ENCODE data around the gene NMT1. TPM values are rescaled to one million over a fixed set of nuclear protein-coding genes. Genes with fewer than 3 reads are reported as not detected.

Gene NMT1
- total RNA-seq, 1 donor from 2014 or later, result 101 TPM

DNA sequence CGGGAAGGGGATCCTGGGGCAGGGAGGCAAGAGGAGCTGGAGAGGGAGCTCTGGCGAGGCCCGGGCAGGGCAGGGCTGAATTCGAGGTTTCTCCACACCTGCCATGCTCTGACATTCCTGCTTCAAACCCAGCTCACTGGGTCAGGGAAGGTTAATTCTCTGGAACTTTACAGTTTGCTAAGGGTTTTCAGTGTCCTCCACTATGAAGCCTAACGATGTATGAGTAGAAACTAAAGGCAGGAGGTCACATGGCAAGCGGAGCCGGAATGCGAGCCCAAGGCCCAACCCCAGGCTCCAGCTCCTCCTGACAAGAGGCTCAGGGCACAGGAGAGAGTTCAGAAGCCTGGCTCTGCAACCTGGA, 38.8 kb upstream of the NMT1 start:
- Histone ChIP-seq H3F3A (ENCODE audit: low read depth) (peaks cover 42% of the 10 kb centered on the region), H3K9me3 (ENCODE audit: low read depth) (no peaks in the 10 kb centered on the region), H3K4me3 (no peak overlapping the region), H3K27ac (no peak overlapping the region), H3K27me3 (peaks cover 49% of the 10 kb centered on the region), H3K9ac (no peak overlapping the region), H3K79me2 (ENCODE audit: low read depth) (no peaks in the 10 kb centered on the region), H3K4me1 (peaks cover 20% of the 10 kb centered on the region), H4K20me1 (ENCODE audit: low read depth) (peaks cover 35% of the 10 kb centered on the region), H3K36me3 (no peaks in the 10 kb centered on the region), H3K4me2 (peak overlapping the region; percentile 90), H2AFZ (replicated peaks) (no peak overlapping the region)
- DNase-seq (ENCODE audit: low spot score), result no peak
- TF ChIP-seq, protein P1, sequence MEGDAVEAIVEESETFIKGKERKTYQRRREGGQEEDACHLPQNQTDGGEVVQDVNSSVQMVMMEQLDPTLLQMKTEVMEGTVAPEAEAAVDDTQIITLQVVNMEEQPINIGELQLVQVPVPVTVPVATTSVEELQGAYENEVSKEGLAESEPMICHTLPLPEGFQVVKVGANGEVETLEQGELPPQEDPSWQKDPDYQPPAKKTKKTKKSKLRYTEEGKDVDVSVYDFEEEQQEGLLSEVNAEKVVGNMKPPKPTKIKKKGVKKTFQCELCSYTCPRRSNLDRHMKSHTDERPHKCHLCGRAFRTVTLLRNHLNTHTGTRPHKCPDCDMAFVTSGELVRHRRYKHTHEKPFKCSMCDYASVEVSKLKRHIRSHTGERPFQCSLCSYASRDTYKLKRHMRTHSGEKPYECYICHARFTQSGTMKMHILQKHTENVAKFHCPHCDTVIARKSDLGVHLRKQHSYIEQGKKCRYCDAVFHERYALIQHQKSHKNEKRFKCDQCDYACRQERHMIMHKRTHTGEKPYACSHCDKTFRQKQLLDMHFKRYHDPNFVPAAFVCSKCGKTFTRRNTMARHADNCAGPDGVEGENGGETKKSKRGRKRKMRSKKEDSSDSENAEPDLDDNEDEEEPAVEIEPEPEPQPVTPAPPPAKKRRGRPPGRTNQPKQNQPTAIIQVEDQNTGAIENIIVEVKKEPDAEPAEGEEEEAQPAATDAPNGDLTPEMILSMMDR (IDR thresholded peaks at IDR 0.05), result no peak
- TF ChIP-seq EZH2phosphoT487 (IDR thresholded peaks at IDR 0.05), result no peak
- no peak for TF ChIP-seq EZH2 (IDR thresholded peaks at IDR 0.05)
- Mint-ChIP-seq H3K27ac (no peak overlapping the region), H3K36me3 (peaks cover 10% of the 10 kb centered on the region), H3K4me3 (no peak overlapping the region), H3K4me1 (peaks cover 24% of the 10 kb centered on the region), H3K9me3 (no peaks in the 10 kb centered on the region), H3K27me3 (ENCODE audit: insufficient read depth, low read depth) (peaks cover 27% of the 10 kb centered on the region)

DNA sequence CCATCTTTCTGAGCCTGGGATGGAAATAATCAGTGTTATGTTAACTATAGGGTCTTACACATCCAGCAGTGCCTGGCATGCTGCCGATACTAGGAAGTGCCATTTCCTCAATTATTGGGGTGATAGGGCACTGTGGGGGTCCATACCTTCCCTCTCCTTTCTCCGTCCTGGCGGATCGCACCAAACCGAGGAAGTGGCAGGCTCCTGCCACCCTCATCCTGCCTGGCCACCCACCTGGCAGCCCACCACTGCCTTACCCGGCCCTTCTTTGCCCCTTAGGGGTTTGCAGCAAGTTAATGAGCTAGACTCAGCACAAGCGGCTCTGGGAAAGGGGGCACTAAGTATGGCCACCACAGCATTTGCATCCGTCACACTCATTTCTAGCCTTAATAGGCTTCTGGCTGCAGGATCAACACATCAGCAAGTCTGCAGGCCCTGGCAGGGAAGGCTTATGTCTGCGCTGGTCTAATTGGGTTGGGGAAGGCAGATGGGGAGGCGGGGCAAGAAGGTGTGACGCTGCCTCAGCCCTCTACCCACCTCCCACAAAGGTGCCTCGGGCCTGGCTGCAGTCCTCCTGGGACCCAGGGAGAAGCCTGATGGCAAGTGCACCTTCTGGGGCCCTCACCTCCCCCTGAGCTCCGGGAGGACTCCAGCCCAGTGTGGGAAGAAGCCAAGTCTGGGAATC, 38.3 kb upstream of the NMT1 start:
- Mint-ChIP-seq H3K9me3 (no peaks in the 10 kb centered on the region), H3K4me3 (no peak overlapping the region), H3K36me3 (peaks cover 12% of the 10 kb centered on the region), H3K4me1 (peaks cover 24% of the 10 kb centered on the region), H3K27ac (no peak overlapping the region), H3K27me3 (ENCODE audit: insufficient read depth, low read depth) (peaks cover 27% of the 10 kb centered on the region)
- Histone ChIP-seq H2AFZ (replicated peaks) (no peak overlapping the region), H3K27ac (no peak overlapping the region), H3F3A (ENCODE audit: low read depth) (peaks cover 40% of the 10 kb centered on the region), H3K79me2 (ENCODE audit: low read depth) (no peaks in the 10 kb centered on the region), H3K36me3 (no peaks in the 10 kb centered on the region), H3K9me3 (ENCODE audit: low read depth) (no peaks in the 10 kb centered on the region), H4K20me1 (ENCODE audit: low read depth) (peaks cover 35% of the 10 kb centered on the region), H3K4me1 (peaks cover 20% of the 10 kb centered on the region), H3K4me2 (no peak overlapping the region), H3K4me3 (no peak overlapping the region), H3K9ac (no peak overlapping the region), H3K27me3 (peaks cover 44% of the 10 kb centered on the region)
- no peak for DNase-seq (ENCODE audit: low spot score)
- TF ChIP-seq EZH2 (IDR thresholded peaks at IDR 0.05), result no peak

DNA sequence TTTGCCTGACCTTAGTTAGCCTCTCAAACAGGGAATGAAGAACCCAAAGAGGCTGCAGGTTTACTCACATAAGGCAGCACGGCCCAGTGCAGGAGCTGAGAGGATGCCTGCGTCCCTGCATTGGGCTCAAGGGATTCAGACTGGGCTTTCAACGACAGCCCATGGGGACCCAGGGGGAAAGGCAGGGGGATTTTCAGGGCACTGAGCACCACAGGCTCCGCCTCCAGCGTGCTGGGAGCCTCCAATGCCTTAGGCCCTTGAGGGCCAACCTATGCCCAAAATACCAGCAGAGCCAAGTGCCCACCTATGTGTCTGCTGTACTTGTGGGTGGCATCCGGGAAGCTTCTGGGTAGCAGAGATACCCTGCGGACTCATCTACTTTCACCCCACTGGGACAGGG, 32.0 kb upstream of the NMT1 start:
- Histone ChIP-seq H3F3A (ENCODE audit: low read depth) (no peaks in the 10 kb centered on the region), H2AFZ (replicated peaks) (no peak overlapping the region), H3K36me3 (no peaks in the 10 kb centered on the region)

More for the DNA sequence above, 32.0 kb upstream of the NMT1 start:
- Mint-ChIP-seq H3K9me3 (no peaks in the 10 kb centered on the region), H3K36me3 (peaks cover 23% of the 10 kb centered on the region), H3K4me1 (no peaks in the 10 kb centered on the region), H3K27ac (no peak overlapping the region), H3K27me3 (ENCODE audit: insufficient read depth, low read depth) (peaks cover 3% of the 10 kb centered on the region), H3K4me3 (no peak overlapping the region)
- Histone ChIP-seq H3K27ac (no peak overlapping the region), H3K27me3 (no peaks in the 10 kb centered on the region), H4K20me1 (ENCODE audit: low read depth) (no peaks in the 10 kb centered on the region), H3K79me2 (ENCODE audit: low read depth) (no peaks in the 10 kb centered on the region), H3K4me3 (no peak overlapping the region), H3K9me3 (ENCODE audit: low read depth) (no peaks in the 10 kb centered on the region), H3K4me1 (no peaks in the 10 kb centered on the region), H3K9ac (no peak overlapping the region), H3K4me2 (no peak overlapping the region)
- no peak for DNase-seq (ENCODE audit: low spot score)
- TF ChIP-seq, protein P1 (IDR thresholded peaks at IDR 0.05), result no peak
- no peak for TF ChIP-seq EZH2phosphoT487 (IDR thresholded peaks at IDR 0.05)
- no peak for TF ChIP-seq EZH2 (IDR thresholded peaks at IDR 0.05)

All from neural progenitor cell (in vitro differentiated cells).